IMR-90 (cell line): ENCODE results near the gene KRT86. TPM values are rescaled to one million over a fixed set of nuclear protein-coding genes. Genes with fewer than 3 reads are reported as not detected.

Experiments
- ATAC-seq: fragments of 200-7000 bp; cut with Tn5 transposase; 2 replicates; pipeline ENCODE4 v1.9.1; 2020; ENCODE audit warnings: low read depth, mild to moderate bottlenecking, moderate library complexity
- BruUV-seq: library from RNA; stranded (reverse); fragments of 400-500 nt; replicated peaks from 2 replicates; lab custom pipeline; 2021; lab: Mats Ljungman, UMichigan
- CTCF ChIA-PET: fragments of 300-600 bp; formaldehyde crosslinking; extraction: SDS; loops from one replicate; lab custom pipeline; 2021; ENCODE audit warnings: antibody characterized with exemption; lab: Yijun Ruan, JAX
- POLR2A ChIA-PET: fragments of 300-600 bp; sonication (Branson Sonifier 250); formaldehyde crosslinking; loops from one replicate; lab custom pipeline; 2022; ENCODE audit warnings: antibody characterized with exemption; ENCODE audit not compliant: unreplicated experiment; lab: Charles Lee
- DNase-seq: peaks from one replicate; pipeline ENCODE4 v3.0.0; 2013
- H2AFZ ChIP-seq: replicated peaks from 2 replicates; pipeline ENCODE3; 2013; ENCODE audit warnings: low read length, mild to moderate bottlenecking; ENCODE audit not compliant: poor library complexity
- H2AK5ac ChIP-seq: 2 replicates; pipeline ENCODE4 v1.6.1; 2013; ENCODE audit warnings: low read depth, low read length, inconsistent platforms
- H2AK9ac ChIP-seq: replicated peaks from 2 replicates; pipeline ENCODE3; 2013; ENCODE audit warnings: mild to moderate bottlenecking, low read depth, low read length, moderate library complexity; ENCODE audit not compliant: poor library complexity
- H2BK120ac ChIP-seq: 2 replicates; pipeline ENCODE4 v1.6.1; 2013; ENCODE audit warnings: low read depth, low read length, inconsistent platforms
- H2BK15ac ChIP-seq: 3 replicates; pipeline ENCODE4 v1.6.1; 2013; ENCODE audit warnings: low read depth, low read length, inconsistent platforms
- H2BK20ac ChIP-seq: 2 replicates; pipeline ENCODE4 v1.6.1; 2013; ENCODE audit warnings: low read depth, mild to moderate bottlenecking, inconsistent platforms, low read length, moderate library complexity
- H2BK5ac ChIP-seq: 2 replicates; pipeline ENCODE4 v1.6.1; 2013; ENCODE audit warnings: mild to moderate bottlenecking, low read depth, low read length, inconsistent platforms; ENCODE audit not compliant: poor library complexity, severe bottlenecking
- H3K14ac ChIP-seq: replicated peaks from 2 replicates; pipeline ENCODE4 v1.6.1; 2013; ENCODE audit warnings: low read depth, low read length, inconsistent platforms
- H3K18ac ChIP-seq: 2 replicates; pipeline ENCODE4 v1.6.1; 2013; ENCODE audit warnings: low read depth, low read length, control low read depth
- H3K23ac ChIP-seq: 2 replicates; pipeline ENCODE4 v1.6.1; 2013; ENCODE audit warnings: low read depth, low read length, inconsistent platforms
- H3K27ac ChIP-seq: 2 replicates; pipeline ENCODE4 v1.5.1; 2013; ENCODE audit warnings: mild to moderate bottlenecking, control low read depth, low read length; ENCODE audit not compliant: insufficient read depth
- H3K27me3 ChIP-seq: 2 replicates; pipeline ENCODE4 v1.6.1; 2013; ENCODE audit warnings: low read length; ENCODE audit not compliant: control insufficient read depth, insufficient read depth
- H3K36me3 ChIP-seq: 2 replicates; pipeline ENCODE4 v1.6.1; 2013; ENCODE audit warnings: low read length, mixed read lengths; ENCODE audit not compliant: control insufficient read depth, insufficient read depth
- H3K4ac ChIP-seq: 2 replicates; pipeline ENCODE4 v1.6.1; 2013; ENCODE audit warnings: low read depth, low read length, inconsistent platforms
- H3K4me1 ChIP-seq: 2 replicates; pipeline ENCODE4 v1.6.1; 2013; ENCODE audit warnings: low read length, mixed read lengths; ENCODE audit not compliant: control insufficient read depth, insufficient read depth
- H3K4me2 ChIP-seq: 2 replicates; pipeline ENCODE4 v1.6.1; 2013; ENCODE audit warnings: low read depth, mild to moderate bottlenecking, control low read depth, low read length, moderate library complexity
- H3K4me3 ChIP-seq: 2 replicates; pipeline ENCODE4 v1.5.1; 2013; ENCODE audit warnings: low read depth, mild to moderate bottlenecking, control low read depth, low read length, moderate library complexity; ENCODE audit not compliant: insufficient read depth
- H3K56ac ChIP-seq: 2 replicates; pipeline ENCODE4 v1.6.1; 2013; ENCODE audit warnings: low read length, inconsistent platforms; ENCODE audit not compliant: insufficient read depth; ENCODE audit errors: extremely low read depth
- H3K79me1 ChIP-seq, 2 experiments: 2 replicates each; pipeline ENCODE4 v1.6.1; 2013; ENCODE audit warnings: low read length in 2 of 2, inconsistent platforms in 1 of 2, low read depth in 1 of 2
- H3K9ac ChIP-seq: 2 replicates; pipeline ENCODE4 v1.6.1; 2013; ENCODE audit warnings: low read depth, low read length, control low read depth
- H3K9me1 ChIP-seq: 2 replicates; pipeline ENCODE4 v1.6.1; 2013; ENCODE audit warnings: low read length, inconsistent platforms; ENCODE audit not compliant: insufficient read depth
- H3K9me3 ChIP-seq: 2 replicates; pipeline ENCODE4 v1.6.1; 2013; ENCODE audit warnings: low read length; ENCODE audit not compliant: control insufficient read depth, insufficient read depth
- H4K20me1 ChIP-seq: 2 replicates; pipeline ENCODE4 v1.6.1; 2013; ENCODE audit warnings: low read length, inconsistent platforms; ENCODE audit not compliant: insufficient read depth
- H4K5ac ChIP-seq: 2 replicates; pipeline ENCODE4 v1.6.1; 2013; ENCODE audit warnings: mild to moderate bottlenecking, low read depth, low read length, control low read depth
- H4K8ac ChIP-seq, 2 experiments: 2 replicates each; pipeline ENCODE4 v1.6.1; 2013; ENCODE audit warnings: low read depth in 2 of 2, low read length in 2 of 2, control low read depth in 1 of 2, inconsistent platforms in 1 of 2
- H4K91ac ChIP-seq: 2 replicates; pipeline ENCODE4 v1.6.1; 2013; ENCODE audit warnings: low read depth, low read length, inconsistent platforms; ENCODE audit not compliant: insufficient read depth
- RCOR1 ChIP-seq: IDR thresholded peaks from 2 replicates; pipeline ENCODE4 v1.6.1; 2012; ENCODE audit warnings: mild to moderate bottlenecking, low read length, improper control_type of control experiment; ENCODE audit not compliant: insufficient replicate concordance
- WGBS, 2 experiments: methylation state at CpG; one replicate each; pipeline versions ENCODE4 v1.1.5 to v1.1.7; 2013; ENCODE audit warnings: missing lambda C conversion rate in 2 of 2; ENCODE audit not compliant: insufficient read length in 1 of 2; ENCODE audit errors: extremely low coverage in 2 of 2; 5-methylcytosine and 5-hydroxymethylcytosine counted together
- dilution Hi-C: fragments of 300-500 bp; cut with HindIII; formaldehyde crosslinking; loops from one replicate; pipeline ENCODE4 v1.14.3; 2018; ENCODE audit warnings: low sequenced_read_pairs; ENCODE audit not compliant: unreplicated experiment
- in situ Hi-C: fragments of 300-500 bp; cut with MboI; formaldehyde crosslinking; loops from 3 replicates; pipeline ENCODE4 v1.14.3; 2019; ENCODE audit warnings: low sequenced_read_pairs, inconsistent platforms, mixed read lengths
- intact Hi-C: fragments of 100-400 bp; cut with micrococcal nuclease; formaldehyde crosslinking; loops from 2 replicates; pipeline ENCODE4 v1.10.0; 2022
- polyA plus RNA-seq, 3 experiments: library from polyadenylated mRNA; depleted of rRNA; stranded (reverse); fragments of >200 nt; gene quantifications; 2 replicates each; pipeline ENCODE4 v1.2.3, GENCODE V29; 2012; ENCODE audit warnings: low replicate concordance in 1 of 3
- total RNA-seq: library from RNA; depleted of rRNA; stranded (reverse); fragments of >200 nt; gene quantifications from 2 replicates; pipeline ENCODE4 v1.2.3, GENCODE V29; 2012

KRT86 gene
- total and polyA plus RNA-seq, 2 of the 4 experiments (the other 2 are of a cell fraction): not detected

GRCh38 chr12:52336641-52337040 lies 62.2 kb downstream of the KRT86 start:
- H2BK15ac ChIP-seq: no peak overlapping the region
- no peak overlapping the region for H3K4me2 ChIP-seq
- no peak overlapping the region for H3K56ac ChIP-seq
- H2BK20ac ChIP-seq: no peak overlapping the region
- H2AK5ac ChIP-seq: no peak overlapping the region
- no peaks in the 10 kb centered on the region for H3K4me1 ChIP-seq
- dilution Hi-C loops (no loop called here), in situ Hi-C loops (no loop called here), intact Hi-C loops (no loop called here)
- H3K9me3 ChIP-seq: peaks cover 5% of the 10 kb centered on the region; the same call in 1 of the 2 replicates
- H4K5ac ChIP-seq: no peak overlapping the region
- H2AFZ ChIP-seq: no peak overlapping the region
- no peak overlapping the region for H4K8ac ChIP-seq
- ChIA-PET POLR2A (interaction anchor here (0.7 kb wide), 1 partner anchor 72 kb away, joined by 4 read pairs; no protein-coding TSS in a partner anchor), CTCF (no interaction called here)
- no peak overlapping the region for H3K18ac ChIP-seq
- H3K4ac ChIP-seq: no peak overlapping the region
- H2BK5ac ChIP-seq: no peak overlapping the region
- H2BK120ac ChIP-seq: no peak overlapping the region
- no peak overlapping the region for H3K14ac ChIP-seq
- H3K4me3 ChIP-seq: no peak overlapping the region
- DNase-seq (no peak), ATAC-seq (no peak)
- no peak overlapping the region for H3K9ac ChIP-seq
- H3K23ac ChIP-seq: no peak overlapping the region
- H3K36me3 ChIP-seq: no peaks in the 10 kb centered on the region
- no TSS peak for BruUV-seq
- H2AK9ac ChIP-seq: no peak overlapping the region
- H3K9me1 ChIP-seq: no peaks in the 10 kb centered on the region
- H4K91ac ChIP-seq: no peak overlapping the region
- TF ChIP-seq RCOR1: no peak
- WGBS, 2 experiments: no CpG with 5 or more reads among the region's 2 CpGs
- no peaks in the 10 kb centered on the region for H3K79me1 ChIP-seq
- peaks cover 48% of the 10 kb centered on the region for H3K27me3 ChIP-seq
- no peaks in the 10 kb centered on the region for H4K20me1 ChIP-seq
- no peak overlapping the region for H3K27ac ChIP-seq
